NCI-H2196 (cell line): Measurements from ENCODE around the gene ARF6.
"Not testable (repeated sequence)": the region's sequence is repeated elsewhere in the genome, so short reads cannot be mapped to it uniquely, and the experiment has no call there.

Experiments
- DNase-seq: peaks from one replicate; lab custom pipeline; 2025; ENCODE audit not compliant: unreplicated experiment; lab: John Stamatoyannopoulos, UW

ARF6 gene

GRCh38 chr14:49939215-49939614 lies 46.3 kb downstream of the ARF6 start:
- DNase-seq = not testable (repeated sequence)

GRCh38 chr14:49939884-49940510 lies 47.1 kb downstream of the ARF6 start:
- DNase-seq = no peak

GRCh38 chr14:49940808-49941421 lies 48.0 kb downstream of the ARF6 start:
- DNase-seq = no peak

GRCh38 chr14:49942090-49942489 lies 49.2 kb downstream of the ARF6 start:
- DNase-seq = no peak

GRCh38 chr14:49944501-49944900 lies 51.6 kb downstream of the ARF6 start:
- no peak for DNase-seq

GRCh38 chr14:49945448-49946319 lies 52.8 kb downstream of the ARF6 start:
- DNase-seq = no peak
